Measurements from ENCODE around the gene ADAMTS8. TPM values are rescaled to one million over a fixed set of nuclear protein-coding genes. Genes with fewer than 3 reads are reported as not detected.
A peak's percentile ranks its signal among the peaks of the same experiment; 100 is the strongest.

Gene ADAMTS8
- polyA plus RNA-seq, 1 experiment = 17.6 TPM

DNA sequence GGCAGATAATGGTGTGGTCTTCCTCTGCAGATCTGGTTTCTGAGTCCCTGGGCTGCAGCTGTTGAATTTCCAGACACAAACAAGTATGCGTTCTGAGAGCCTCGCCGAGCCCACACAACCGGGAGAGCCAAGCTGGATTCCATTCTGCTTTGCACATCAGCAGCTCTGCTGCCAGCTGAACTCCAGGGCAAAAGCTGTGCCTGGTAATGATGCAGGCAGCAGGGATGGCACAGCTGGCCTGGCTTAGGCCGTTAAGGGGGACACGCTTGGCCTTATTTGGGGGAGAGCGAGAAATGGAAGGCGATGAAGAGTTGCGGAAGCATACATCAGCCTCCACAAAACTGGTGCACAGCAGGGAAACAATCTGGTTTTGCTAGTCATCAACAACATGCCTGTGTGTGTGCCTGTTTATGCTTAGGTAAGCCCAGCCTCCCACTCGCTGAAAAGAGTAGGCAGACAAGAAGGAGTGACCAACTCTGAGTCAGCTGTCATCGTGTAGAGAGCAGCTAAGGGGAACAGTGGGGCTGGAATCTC lies 25.1 kb downstream of the ADAMTS8 start:
- peak overlapping the region; percentile 46 for H3K4me3 ChIP-seq (ENCODE audit: low read depth, low read length)
- no peaks in the 10 kb centered on the region; the same call in 1 of the 2 replicates for H3K9me3 ChIP-seq (ENCODE audit: control insufficient read depth, insufficient read depth, low read length)
- ChIA-PET CTCF (interaction anchor here (1.5 kb wide), 1 partner anchor 491 kb away, joined by 5 read pairs; no protein-coding TSS in a partner anchor), POLR2A (interaction anchor here (0.6 to 1.9 kb wide), 7 partner anchors 11 to 20 kb away, joined by 3 to 27 read pairs (median 5); no protein-coding TSS in a partner anchor)
- H3K27me3 ChIP-seq (ENCODE audit: control insufficient read depth, insufficient read depth, low read length) = no peaks in the 10 kb centered on the region
- H3K27ac ChIP-seq (ENCODE audit: low read depth, low read length) = peak overlapping the region; percentile 97
- peak; percentile 90 for DNase-seq (ENCODE audit: low read depth, low spot score)
- TF ChIP-seq CTCF (IDR thresholded peaks at IDR 0.05; ENCODE audit: low read depth, low read length) = no peak

GRCh38 chr11:130402570-130402969 lies 25.8 kb downstream of the ADAMTS8 start:
- no peak for TF ChIP-seq CTCF (IDR thresholded peaks at IDR 0.05; ENCODE audit: low read depth, low read length)
- no peak for DNase-seq (ENCODE audit: low read depth, low spot score)
- ChIA-PET POLR2A (interaction anchor here (1.6 to 1.9 kb wide), 4 partner anchors 12 to 19 kb away, joined by 5 to 27 read pairs (median 8); no protein-coding TSS in a partner anchor), CTCF (no interaction called here)
- H3K4me3 ChIP-seq (ENCODE audit: low read depth, low read length) = no peak overlapping the region
- H3K9me3 ChIP-seq (ENCODE audit: control insufficient read depth, insufficient read depth, low read length) = no peaks in the 10 kb centered on the region; the same call in 1 of the 2 replicates
- H3K27ac ChIP-seq (ENCODE audit: low read depth, low read length) = peak overlapping the region; percentile 97
- H3K27me3 ChIP-seq (ENCODE audit: control insufficient read depth, insufficient read depth, low read length) = no peaks in the 10 kb centered on the region

- H3K27ac ChIP-seq (ENCODE audit: low read depth, low read length) = peak overlapping the region; percentile 91
- H3K27me3 ChIP-seq (ENCODE audit: control insufficient read depth, insufficient read depth, low read length) = peaks cover 4% of the 10 kb centered on the region
- ChIA-PET CTCF (interaction anchor here (0.7 kb wide), 1 partner anchor 11 kb away, joined by 4 read pairs; no protein-coding TSS in a partner anchor), POLR2A (interaction anchor here (0.9 kb wide), 1 partner anchor 11 kb away, joined by 4 read pairs; no protein-coding TSS in a partner anchor)
- H3K4me3 ChIP-seq (ENCODE audit: low read depth, low read length) = no peak overlapping the region
- peak; percentile 61 for DNase-seq (ENCODE audit: low read depth, low spot score)
- no peaks in the 10 kb centered on the region; the same call in 1 of the 2 replicates for H3K9me3 ChIP-seq (ENCODE audit: control insufficient read depth, insufficient read depth, low read length)
- no peak for TF ChIP-seq CTCF (IDR thresholded peaks at IDR 0.05; ENCODE audit: low read depth, low read length)
These were observed 27.5 kb downstream of the ADAMTS8 start for GRCh38 chr11:130400781-130401483.

DNA sequence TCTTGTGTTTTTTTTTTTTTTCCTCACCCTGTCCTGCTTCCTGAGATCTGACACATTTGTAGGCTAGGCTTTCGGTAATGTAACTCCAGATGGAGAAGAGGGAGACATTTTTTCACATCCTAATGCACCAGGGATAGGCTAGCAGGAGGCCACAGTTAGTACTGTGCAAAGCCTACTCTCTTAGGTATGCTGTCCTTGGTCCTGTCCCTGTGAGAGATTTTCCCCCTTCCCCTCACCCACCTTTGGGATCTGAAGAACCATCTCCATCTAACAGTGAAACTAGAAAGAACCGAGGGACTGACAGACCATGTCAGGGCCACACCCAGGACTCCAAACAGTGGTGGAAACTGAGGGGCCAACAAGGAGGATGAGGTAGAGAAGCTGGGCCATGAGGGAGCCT lies 29.2 kb downstream of the ADAMTS8 start:
- CTCF ChIA-PET = interaction anchor here (2.3 kb wide), 1 partner anchor 9 kb away, joined by 9 read pairs; no protein-coding TSS in a partner anchor
- Histone ChIP-seq H3K4me3 (ENCODE audit: low read depth, low read length) (no peak overlapping the region), H3K27ac (ENCODE audit: low read depth, low read length) (no peak overlapping the region), H3K27me3 (ENCODE audit: control insufficient read depth, insufficient read depth, low read length) (peaks cover 15% of the 10 kb centered on the region), H3K9me3 (ENCODE audit: control insufficient read depth, insufficient read depth, low read length) (no peaks in the 10 kb centered on the region)
- no peak for TF ChIP-seq CTCF (IDR thresholded peaks at IDR 0.05; ENCODE audit: low read depth, low read length)
- DNase-seq (ENCODE audit: low read depth, low spot score) = no peak
- POLR2A ChIA-PET = no interaction called here

GRCh38 chr11:130397780-130398179 lies 30.6 kb downstream of the ADAMTS8 start:
- no peaks in the 10 kb centered on the region for H3K9me3 ChIP-seq (ENCODE audit: control insufficient read depth, insufficient read depth, low read length)
- ChIA-PET CTCF (no interaction called here), POLR2A (no interaction called here)
- TF ChIP-seq CTCF (IDR thresholded peaks at IDR 0.05; ENCODE audit: low read depth, low read length) = no peak
- H3K4me3 ChIP-seq (ENCODE audit: low read depth, low read length) = no peak overlapping the region
- DNase-seq (ENCODE audit: low read depth, low spot score) = no peak
- H3K27ac ChIP-seq (ENCODE audit: low read depth, low read length) = no peak overlapping the region
- peaks cover 20% of the 10 kb centered on the region for H3K27me3 ChIP-seq (ENCODE audit: control insufficient read depth, insufficient read depth, low read length)
